Natural killer cell (primary cell): Measurements from ENCODE around the gene APLNR. TPM values are rescaled to one million over a fixed set of nuclear protein-coding genes. Genes with fewer than 3 reads are reported as not detected.
A peak's percentile ranks its signal among the peaks of the same experiment; 100 is the strongest.

Experiments
- ATAC-seq, 3 donors: fragments of 150-1000 bp in 2 of 3; fragments of 200-7000 bp in 1 of 3; cut with Tn5 transposase; 1 replicate in 1 of 3; 2 replicates in 2 of 3; pipeline ENCODE4 v1.10.0; 2021; ENCODE audit warnings: mild to moderate bottlenecking in 2 of 3, moderate library complexity in 2 of 3
- DNase-seq, 2 donors: peaks; one replicate each; pipeline versions ENCODE4 v3.0.0 to v3.0.0-alpha.2; 2013 to 2021; ENCODE audit warnings: mixed read lengths in 1 of 2
- H3K27ac ChIP-seq: one replicate; pipeline ENCODE4 v1.5.1; 2013; ENCODE audit warnings: mild to moderate bottlenecking, low read length
- H3K27me3 ChIP-seq: one replicate; pipeline ENCODE4 v1.6.1; 2013; ENCODE audit warnings: low read length; ENCODE audit not compliant: control insufficient read depth, insufficient read depth
- H3K36me3 ChIP-seq: one replicate; pipeline ENCODE4 v1.6.1; 2013; ENCODE audit warnings: low read length; ENCODE audit not compliant: control insufficient read depth, insufficient read depth
- H3K4me1 ChIP-seq: one replicate; pipeline ENCODE4 v1.6.1; 2013; ENCODE audit warnings: low read length; ENCODE audit not compliant: control insufficient read depth, insufficient read depth
- H3K4me3 ChIP-seq: one replicate; pipeline ENCODE4 v1.5.1; 2013; ENCODE audit warnings: low read length
- H3K9me3 ChIP-seq: one replicate; pipeline ENCODE4 v1.6.1; 2013; ENCODE audit warnings: low read length; ENCODE audit not compliant: control insufficient read depth, insufficient read depth
- H3K27ac Mint-ChIP-seq, 2 donors: one replicate each; pipeline ENCODE4 v1.8.0; 2022; ENCODE audit warnings: mild to moderate bottlenecking in 2 of 2, mixed read lengths in 2 of 2, moderate library complexity in 1 of 2
- H3K27me3 Mint-ChIP-seq, 2 donors: one replicate each; pipeline ENCODE4 v1.8.0; 2022; ENCODE audit warnings: low read depth in 2 of 2, mixed read lengths in 2 of 2
- H3K36me3 Mint-ChIP-seq: one replicate; pipeline ENCODE4 v1.8.0; 2022; ENCODE audit warnings: mixed read lengths
- H3K4me1 Mint-ChIP-seq, 2 donors: one replicate each; pipeline ENCODE4 v1.8.0; 2022; ENCODE audit warnings: mixed read lengths in 2 of 2
- H3K4me3 Mint-ChIP-seq: one replicate; pipeline ENCODE4 v1.8.0; 2022; ENCODE audit warnings: mild to moderate bottlenecking, moderate library complexity, mixed read lengths
- H3K9me3 Mint-ChIP-seq, 2 donors: one replicate each; pipeline ENCODE4 v1.8.0; 2022; ENCODE audit warnings: mixed read lengths in 2 of 2
- CTCF ChIP-seq: fragments of 200-600 bp; IDR thresholded peaks from one replicate; pipeline ENCODE4 v1.8.0; 2022; ENCODE audit warnings: antibody characterized with exemption
- WGBS: methylation state at CpG from one replicate; pipeline ENCODE4 v1.1.7; 2013; ENCODE audit warnings: missing lambda C conversion rate; ENCODE audit not compliant: insufficient coverage; 5-methylcytosine and 5-hydroxymethylcytosine counted together
- intact Hi-C: fragments of 100-400 bp; cut with micrococcal nuclease; formaldehyde crosslinking; loops from one replicate; pipeline ENCODE4 v1.14.2; 2022
- total RNA-seq, 4 donors: library from RNA; stranded (reverse); fragments of 120-200 nt in 1 of 4; gene quantifications; one replicate each; pipeline versions ENCODE4 v1.2.3 to v1.2.4, GENCODE V29; 2013 to 2022

The APLNR gene
- total RNA-seq, 3 donors from 2014 or later (not counting 1 experiment from before 2014, with no cell fraction given) = 0.07 TPM; not detected in 2

DNA sequence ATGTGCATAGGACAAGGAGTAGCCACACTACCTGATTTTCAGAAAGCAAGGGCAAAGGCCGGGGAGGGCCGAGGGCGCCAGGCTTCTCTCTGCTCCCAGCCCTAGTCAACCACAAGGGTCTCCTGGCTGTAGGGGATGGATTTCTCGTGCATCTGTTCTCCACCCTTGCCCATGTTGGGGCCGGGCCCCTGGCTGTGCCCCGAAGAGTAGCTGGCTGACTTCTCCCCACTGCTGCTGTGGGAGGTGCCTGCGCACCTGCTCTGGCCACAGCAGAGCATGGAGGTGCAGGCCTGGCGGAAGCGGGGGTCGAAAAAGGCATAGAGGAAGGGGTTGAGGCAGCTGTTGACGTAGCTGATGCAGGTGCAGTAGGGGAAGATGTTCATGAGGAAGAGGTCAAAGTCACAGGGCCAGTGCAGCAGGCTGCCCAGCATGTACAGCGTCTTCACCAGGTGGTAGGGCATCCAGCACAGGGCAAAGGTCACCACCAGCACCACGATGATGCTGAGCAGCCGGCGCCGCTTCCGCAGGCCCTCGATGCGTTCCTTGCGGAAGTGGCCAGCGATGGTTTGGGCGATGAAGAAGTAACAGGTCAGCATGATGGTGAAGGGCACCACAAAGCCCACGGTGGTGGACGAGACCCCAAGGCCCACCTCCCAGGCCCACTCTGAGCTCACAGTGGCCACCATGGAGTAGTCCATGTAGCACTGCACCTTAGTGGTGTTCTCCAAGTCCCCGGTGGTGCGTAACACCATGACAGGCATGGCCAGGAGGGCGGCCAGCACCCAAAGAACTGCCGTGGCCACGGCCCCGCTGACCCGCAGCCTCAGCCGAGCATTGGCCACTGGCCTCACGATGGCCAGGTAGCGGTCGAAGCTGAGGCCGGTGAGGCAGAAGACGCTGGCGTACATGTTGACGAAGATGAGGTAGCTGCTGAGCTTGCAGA lies 1.0 kb downstream of the APLNR start:
- 78% methylated on average over 39 of the region's 39 CpGs for WGBS
- intact Hi-C loops = no loop called here
- Mint-ChIP-seq H3K27ac (no peak overlapping the region), H3K4me3 (peak overlapping the region; percentile 49), H3K27me3 (peaks cover 30 to 32% of the 10 kb centered on the region in 2 donors), H3K36me3 (no peaks in the 10 kb centered on the region), H3K9me3 (no peaks in the 10 kb centered on the region), H3K4me1 (peaks cover 26 to 43% of the 10 kb centered on the region in 2 donors)
- H3K27me3 ChIP-seq = no peaks in the 10 kb centered on the region
- H3K4me3 ChIP-seq = no peak overlapping the region
- H3K27ac ChIP-seq = no peak overlapping the region
- ATAC-seq (no peak), DNase-seq (no peak)
- peaks cover 17% of the 10 kb centered on the region for H3K4me1 ChIP-seq
- H3K36me3 ChIP-seq = no peaks in the 10 kb centered on the region
- no peak for TF ChIP-seq CTCF
- H3K9me3 ChIP-seq = no peaks in the 10 kb centered on the region

DNA sequence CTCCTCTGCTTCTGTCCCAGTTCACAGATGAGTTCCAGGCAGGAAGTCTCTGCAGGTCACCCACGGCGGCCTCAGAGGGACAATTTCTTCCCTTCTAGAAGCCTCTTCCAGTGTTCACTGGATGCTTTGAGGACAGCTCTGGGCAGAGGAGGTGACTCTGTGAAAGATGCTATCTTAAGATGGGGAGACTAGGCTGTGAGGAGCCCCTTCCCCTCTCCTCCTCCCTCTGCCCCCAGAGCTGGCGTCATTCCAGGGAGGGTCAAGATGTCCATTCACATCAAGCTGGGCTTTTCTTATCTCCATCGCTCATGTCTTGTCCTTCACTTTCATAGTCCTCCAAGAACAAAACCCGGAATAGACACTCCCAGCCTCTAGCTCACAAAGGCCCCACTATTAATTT lies 3.3 kb downstream of the APLNR start:
- no peak for DNase-seq
- no peak for TF ChIP-seq CTCF
- H3K4me3 ChIP-seq = no peak overlapping the region
- Mint-ChIP-seq H3K36me3 (no peaks in the 10 kb centered on the region), H3K4me1 (peaks cover 26 to 43% of the 10 kb centered on the region in 2 donors), H3K9me3 (no peaks in the 10 kb centered on the region), H3K4me3 (no peak overlapping the region), H3K27me3 (peaks cover 42 to 45% of the 10 kb centered on the region in 2 donors), H3K27ac (no peak overlapping the region)
- peaks cover 17% of the 10 kb centered on the region for H3K4me1 ChIP-seq
- no peak overlapping the region for H3K27ac ChIP-seq
- H3K27me3 ChIP-seq = no peaks in the 10 kb centered on the region
- intact Hi-C loops = no loop called here
- no peak for ATAC-seq
- H3K9me3 ChIP-seq = no peaks in the 10 kb centered on the region
- WGBS = 38% methylated on average over 5 of the region's 5 CpGs
- H3K36me3 ChIP-seq = no peaks in the 10 kb centered on the region

DNA sequence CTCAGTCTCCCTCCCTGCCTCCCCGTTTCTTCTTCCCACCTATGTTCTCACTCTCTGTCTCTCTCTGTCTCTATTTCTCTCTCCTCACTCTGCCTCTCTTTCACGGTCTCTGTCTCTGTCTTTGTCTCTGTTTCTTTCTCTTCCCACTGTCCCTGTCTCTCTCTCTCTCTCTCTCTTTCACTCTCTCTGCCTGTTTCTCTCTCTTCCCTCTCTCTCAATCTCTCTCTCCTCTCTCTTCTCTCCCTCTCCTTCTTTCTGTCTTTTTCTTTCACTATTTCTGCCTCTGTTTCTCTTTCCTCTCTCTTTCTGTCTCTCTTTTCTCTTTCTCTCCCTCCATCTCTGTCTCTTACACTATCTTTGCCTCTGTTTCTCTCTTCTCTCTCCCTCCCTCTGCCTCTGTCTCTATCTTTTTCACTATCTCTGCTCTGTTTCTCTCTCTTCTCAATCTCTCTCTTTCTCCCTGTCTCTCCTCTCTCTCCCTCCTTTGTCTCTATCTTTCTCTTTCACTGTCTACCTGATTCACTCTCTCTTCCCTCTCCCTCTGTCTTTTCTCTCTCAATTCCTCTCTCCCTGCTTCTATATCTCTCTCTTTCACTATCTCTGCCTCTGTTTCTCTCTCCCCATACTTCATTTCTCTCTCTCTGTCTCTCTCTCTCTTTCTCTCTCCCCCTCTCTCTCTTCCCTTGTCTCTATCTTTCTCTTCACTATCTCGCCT lies 5.4 kb downstream of the APLNR start:
- peaks cover 11 to 25% of the 10 kb centered on the region in 2 donors for H3K4me1 Mint-ChIP-seq
- H3K27me3 Mint-ChIP-seq = peaks cover 42 to 53% of the 10 kb centered on the region in 2 donors
- Histone ChIP-seq H3K27ac (no peak overlapping the region), H3K4me3 (no peak overlapping the region), H3K4me1 (peaks cover 7% of the 10 kb centered on the region), H3K36me3 (no peaks in the 10 kb centered on the region), H3K9me3 (no peaks in the 10 kb centered on the region), H3K27me3 (no peaks in the 10 kb centered on the region)
- DNase-seq = no peak
- H3K4me3 Mint-ChIP-seq = no peak overlapping the region
- WGBS = 29% methylated on average over 3 of the region's 3 CpGs
- no peak for ATAC-seq
- H3K36me3 Mint-ChIP-seq = no peaks in the 10 kb centered on the region
- no peaks in the 10 kb centered on the region for H3K9me3 Mint-ChIP-seq
- TF ChIP-seq CTCF = no peak
- intact Hi-C loops = no loop called here
- H3K27ac Mint-ChIP-seq = no peak overlapping the region
